Raji (cell line): Measurements from ENCODE around the gene GRIA2.

Experiments used
- POLR2A ChIP-seq: IDR thresholded peaks from 2 replicates; pipeline ENCODE4 v1.6.1; 2011; ENCODE audit warnings: low read depth, low read length, control low read depth; ENCODE audit not compliant: insufficient read depth

The GRIA2 gene

GRCh38 chr4:157220371-157220881 is at the start of gene GRIA2:
GRIA2 (plus strand) TSS chr4:157220728; CDS start chr4:157221043, 315 bp downstream.
- no peak for TF ChIP-seq POLR2A

DNA sequence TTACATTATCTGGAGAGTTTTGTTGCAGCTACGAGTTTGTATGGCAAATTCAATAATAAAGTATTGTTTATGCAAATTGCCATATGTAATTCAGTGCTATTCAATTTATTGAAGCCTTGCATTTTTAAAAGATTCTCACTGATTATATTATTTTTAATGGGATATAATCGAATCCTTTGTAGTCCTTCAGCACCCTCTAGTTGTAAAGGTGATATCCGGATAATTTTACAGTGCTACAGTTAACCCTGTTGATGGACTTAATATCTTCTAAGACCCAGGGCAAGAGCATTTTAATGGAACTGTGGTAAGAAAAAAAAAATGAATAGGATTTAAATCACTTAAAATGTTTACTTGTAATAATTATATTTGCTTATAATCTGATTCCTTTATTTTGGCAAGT is 48.5 kb upstream of the GRIA2 start:
- no peak for TF ChIP-seq POLR2A

- no peak for TF ChIP-seq POLR2A
Observed at GRCh38 chr4:157184300-157184699, 36.2 kb upstream of the GRIA2 start.

DNA sequence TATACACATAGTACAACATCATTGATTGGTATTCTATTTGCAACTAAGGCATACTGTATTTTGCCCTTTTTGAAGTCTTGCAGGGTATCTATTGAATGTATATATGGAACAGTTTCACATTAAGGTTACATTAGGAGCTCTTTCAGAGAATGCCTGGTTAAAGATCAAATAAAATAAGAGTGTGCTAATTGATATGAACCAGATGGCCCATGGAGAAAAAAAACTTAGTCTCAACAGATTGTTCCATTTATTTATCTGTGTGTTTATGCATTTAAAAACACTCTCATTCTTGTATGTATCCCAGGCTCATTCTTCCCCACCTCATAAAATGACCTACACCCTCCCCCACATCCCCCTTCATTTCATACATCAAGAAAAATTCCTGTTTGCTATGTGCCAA is 35.2 kb upstream of the GRIA2 start:
- TF ChIP-seq POLR2A, result no peak

DNA sequence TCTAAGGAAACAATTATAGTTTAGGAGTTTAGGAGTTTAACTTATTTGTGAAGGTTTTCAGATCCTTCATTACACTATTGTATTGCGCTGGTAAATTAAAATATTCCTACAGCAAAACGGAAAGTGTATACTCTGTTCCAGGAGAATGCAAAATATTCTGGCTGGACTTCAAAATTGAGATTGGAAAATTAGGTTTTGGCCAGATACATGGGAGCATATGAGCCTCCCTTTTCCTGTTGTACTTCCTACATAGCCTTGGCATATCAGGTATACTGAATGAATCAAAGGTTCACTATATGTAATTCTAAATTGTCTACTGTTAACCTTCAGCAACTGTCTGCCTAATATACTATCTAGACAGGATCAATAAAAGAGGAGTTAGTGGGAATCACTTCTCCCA is 25.2 kb upstream of the GRIA2 start:
- TF ChIP-seq POLR2A, result no peak

- TF ChIP-seq POLR2A, result no peak
Observed at GRCh38 chr4:157196046-157196445, 24.5 kb upstream of the GRIA2 start.

DNA sequence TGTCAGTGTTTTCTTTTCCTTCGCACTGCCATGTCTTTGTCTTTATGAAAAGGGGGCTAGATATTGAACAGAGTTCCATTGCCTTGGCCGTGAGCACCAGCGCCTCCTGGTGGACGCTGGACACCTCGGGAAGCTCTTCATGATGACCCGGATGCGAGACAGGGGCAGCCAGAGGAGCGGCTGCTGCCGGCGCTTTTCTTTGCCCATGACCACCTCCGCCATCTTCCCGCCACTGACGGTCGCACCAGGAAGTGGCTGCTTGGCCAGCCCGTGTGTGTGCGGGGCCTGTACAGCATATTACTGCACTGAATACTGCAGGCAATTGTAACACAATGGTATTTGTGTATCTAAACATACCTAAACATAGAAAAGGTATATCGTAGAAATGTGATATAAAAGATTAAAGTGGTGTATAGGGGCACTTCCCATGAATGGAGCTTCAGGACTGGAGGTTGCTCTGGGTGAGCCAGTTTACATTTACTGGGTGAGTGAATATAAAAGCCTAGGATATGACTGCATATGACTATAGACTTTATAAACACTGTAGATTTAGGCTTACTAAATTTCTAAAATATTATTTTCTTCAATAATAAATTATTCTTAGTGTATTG is 15.8 kb upstream of the GRIA2 start:
- no peak for TF ChIP-seq POLR2A

GRCh38 chr4:157217708-157218107 is 2.8 kb upstream of the GRIA2 start:
- TF ChIP-seq POLR2A, result no peak

DNA sequence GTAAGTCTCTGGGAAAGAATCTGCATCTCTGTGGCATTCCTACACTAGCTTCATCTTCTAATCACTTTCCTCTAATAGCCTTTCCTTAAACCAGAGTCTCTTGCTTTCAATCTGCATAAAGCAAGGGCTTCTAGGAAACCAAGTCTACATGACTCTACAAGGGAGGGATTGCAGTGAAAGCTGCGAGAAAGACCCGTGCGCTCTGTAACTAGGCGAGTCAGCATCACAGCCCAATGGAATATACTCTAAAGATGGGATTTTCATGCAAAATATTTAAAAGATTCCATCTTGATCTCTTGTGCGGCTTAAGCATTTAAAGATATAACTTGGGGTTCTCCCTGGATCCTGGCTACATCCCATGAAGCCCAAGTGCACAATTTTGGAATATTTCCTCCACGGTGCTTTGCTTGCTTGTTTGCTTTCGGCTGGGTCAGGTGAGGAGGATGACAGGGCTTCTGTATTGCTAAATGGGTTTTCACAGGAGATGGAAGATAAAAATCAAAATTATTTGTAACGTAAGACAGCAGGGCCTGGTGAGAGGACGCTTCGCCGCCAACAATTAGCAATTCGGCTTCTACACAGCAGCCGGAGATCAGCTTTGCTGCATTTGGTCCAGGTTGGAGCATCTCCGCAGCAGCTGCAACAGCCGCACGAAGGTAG is 687 bp upstream of the GRIA2 start:
- no peak for TF ChIP-seq POLR2A

- no peak for TF ChIP-seq POLR2A
Observed at GRCh38 chr4:157221426-157221894, 932 bp downstream of the GRIA2 start.

GRCh38 chr4:157221895-157222770 is 1.6 kb downstream of the GRIA2 start:
- no peak for TF ChIP-seq POLR2A

GRCh38 chr4:157222771-157223160 is 2.2 kb downstream of the GRIA2 start:
- TF ChIP-seq POLR2A, result no peak

DNA sequence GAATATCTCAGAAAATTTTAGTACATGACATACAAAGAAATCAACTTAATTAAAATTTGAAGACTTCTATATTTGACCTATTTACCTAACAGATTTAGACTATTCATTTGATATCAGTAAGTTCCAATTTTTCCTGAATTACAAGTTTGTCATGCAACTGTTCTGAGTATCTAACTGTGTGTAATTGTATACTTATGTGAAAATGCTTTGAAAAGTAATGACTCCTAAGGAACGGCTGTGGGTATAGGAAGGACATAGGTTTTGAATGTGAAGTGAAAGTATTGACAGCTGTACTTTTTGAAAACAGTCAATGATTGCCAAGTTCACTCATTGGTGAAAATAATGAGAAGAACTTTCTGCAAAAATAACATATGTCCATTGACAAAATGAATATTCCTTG is 2.9 kb downstream of the GRIA2 start:
- no peak for TF ChIP-seq POLR2A

DNA sequence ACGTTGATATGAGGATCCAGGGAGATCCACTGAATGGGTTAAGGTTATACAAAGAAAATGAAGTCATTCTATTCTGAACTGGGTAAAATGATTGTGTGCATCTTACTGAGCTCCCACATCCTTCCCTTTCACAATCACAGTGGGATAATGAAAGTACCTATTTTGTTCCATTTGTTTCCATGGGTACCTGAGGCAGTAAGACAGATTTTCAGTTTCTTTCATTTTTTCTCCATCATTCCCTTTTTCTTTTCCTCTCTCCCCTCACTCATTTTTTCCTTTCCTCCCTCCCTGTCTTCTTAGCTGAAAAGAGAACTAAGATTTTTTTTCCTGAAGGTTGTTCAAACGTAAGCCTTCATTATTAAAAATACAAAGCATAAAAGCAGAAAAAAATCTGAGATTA is 4.6 kb downstream of the GRIA2 start:
- TF ChIP-seq POLR2A, result no peak

DNA sequence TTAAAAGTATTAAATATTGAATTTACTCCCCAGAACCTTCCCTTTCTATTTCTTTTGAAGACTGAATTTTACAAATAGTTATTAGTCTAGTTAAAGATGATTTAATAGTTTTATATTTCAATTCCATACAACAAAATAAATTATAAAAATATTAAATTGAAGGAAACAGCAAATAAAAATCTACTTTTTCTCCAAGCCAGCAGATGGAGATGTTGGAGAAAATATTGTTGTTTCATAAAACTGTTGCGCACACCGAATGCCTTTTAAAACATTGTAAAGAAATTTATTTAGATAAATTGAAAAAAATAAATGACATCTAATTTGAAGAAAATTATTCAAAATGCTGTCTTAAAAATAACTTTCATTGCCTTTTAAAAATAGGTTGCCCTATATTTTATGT is 5.5 kb downstream of the GRIA2 start:
- no peak for TF ChIP-seq POLR2A

- TF ChIP-seq POLR2A, result no peak
Observed at GRCh38 chr4:157226601-157227000, 6.1 kb downstream of the GRIA2 start.
